Kidney epithelial cell (primary cell): ENCODE data around the gene EEF2K. TPM values are rescaled to one million over a fixed set of nuclear protein-coding genes. Genes with fewer than 3 reads are reported as not detected.

Experiments
- DNase-seq: peaks from one replicate; pipeline ENCODE4 v3.0.0-alpha.2; 2010; ENCODE audit warnings: low read depth
- H3K27me3 ChIP-seq: 2 replicates; pipeline ENCODE4 v1.6.0; 2011; ENCODE audit warnings: low read length; ENCODE audit not compliant: control insufficient read depth, insufficient read depth
- H3K36me3 ChIP-seq: 2 replicates; pipeline ENCODE4 v1.5.1; 2011; ENCODE audit warnings: low read length; ENCODE audit not compliant: control insufficient read depth, insufficient read depth
- H3K4me3 ChIP-seq: 2 replicates; pipeline ENCODE4 v1.5.1; 2011; ENCODE audit warnings: low read depth, mild to moderate bottlenecking, control low read depth, low read length
- total RNA-seq: library from RNA; depleted of rRNA; stranded (reverse); fragments of >200 nt; gene quantifications from 2 replicates; pipeline ENCODE4 v1.2.3, GENCODE V29; 2015
- TF ChIP-seq, protein P1 (sequence below): IDR thresholded peaks from 2 replicates; pipeline ENCODE4 v1.5.1; 2011; ENCODE audit warnings: mild to moderate bottlenecking, moderate library complexity, low read length, control low read depth, inconsistent platforms; ENCODE audit not compliant: insufficient read depth, poor library complexity, severe bottlenecking

Gene EEF2K
- total RNA-seq, 1 donor from 2014 or later = 6.8 TPM

DNA sequence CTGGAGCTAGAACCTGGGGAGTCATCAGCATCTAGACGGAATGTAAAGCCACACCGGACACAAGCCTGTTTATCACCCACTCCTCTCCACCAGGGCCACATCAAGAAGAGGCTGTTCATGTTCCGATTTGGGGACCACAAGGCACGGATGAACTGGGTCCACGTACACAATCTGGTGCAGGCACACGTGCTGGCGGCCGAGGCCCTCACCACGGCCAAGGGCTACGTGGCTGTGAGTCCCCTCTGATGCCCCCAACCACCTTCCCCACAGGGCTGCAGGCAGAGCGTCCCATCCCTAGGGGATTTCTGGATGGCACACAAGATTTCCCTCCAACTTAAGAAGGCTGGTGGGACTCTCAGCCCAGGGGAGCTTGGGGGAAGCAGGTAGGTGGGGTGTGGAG, 24.7 kb upstream of the EEF2K start:
- no peak overlapping the region for H3K4me3 ChIP-seq
- TF ChIP-seq, protein P1, sequence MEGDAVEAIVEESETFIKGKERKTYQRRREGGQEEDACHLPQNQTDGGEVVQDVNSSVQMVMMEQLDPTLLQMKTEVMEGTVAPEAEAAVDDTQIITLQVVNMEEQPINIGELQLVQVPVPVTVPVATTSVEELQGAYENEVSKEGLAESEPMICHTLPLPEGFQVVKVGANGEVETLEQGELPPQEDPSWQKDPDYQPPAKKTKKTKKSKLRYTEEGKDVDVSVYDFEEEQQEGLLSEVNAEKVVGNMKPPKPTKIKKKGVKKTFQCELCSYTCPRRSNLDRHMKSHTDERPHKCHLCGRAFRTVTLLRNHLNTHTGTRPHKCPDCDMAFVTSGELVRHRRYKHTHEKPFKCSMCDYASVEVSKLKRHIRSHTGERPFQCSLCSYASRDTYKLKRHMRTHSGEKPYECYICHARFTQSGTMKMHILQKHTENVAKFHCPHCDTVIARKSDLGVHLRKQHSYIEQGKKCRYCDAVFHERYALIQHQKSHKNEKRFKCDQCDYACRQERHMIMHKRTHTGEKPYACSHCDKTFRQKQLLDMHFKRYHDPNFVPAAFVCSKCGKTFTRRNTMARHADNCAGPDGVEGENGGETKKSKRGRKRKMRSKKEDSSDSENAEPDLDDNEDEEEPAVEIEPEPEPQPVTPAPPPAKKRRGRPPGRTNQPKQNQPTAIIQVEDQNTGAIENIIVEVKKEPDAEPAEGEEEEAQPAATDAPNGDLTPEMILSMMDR = no peak

GRCh38 chr16:22181843-22182242, 24.2 kb upstream of the EEF2K start:
- no peak overlapping the region for H3K4me3 ChIP-seq
- no peak for DNase-seq
- H3K27me3 ChIP-seq = peaks cover 5% of the 10 kb centered on the region
- no peaks in the 10 kb centered on the region for H3K36me3 ChIP-seq
- TF ChIP-seq, protein P1 = no peak

More for the DNA sequence above, 24.7 kb upstream of the EEF2K start:
- Histone ChIP-seq H3K27me3 (peaks cover 5% of the 10 kb centered on the region), H3K36me3 (no peaks in the 10 kb centered on the region)
- no peak for DNase-seq

DNA sequence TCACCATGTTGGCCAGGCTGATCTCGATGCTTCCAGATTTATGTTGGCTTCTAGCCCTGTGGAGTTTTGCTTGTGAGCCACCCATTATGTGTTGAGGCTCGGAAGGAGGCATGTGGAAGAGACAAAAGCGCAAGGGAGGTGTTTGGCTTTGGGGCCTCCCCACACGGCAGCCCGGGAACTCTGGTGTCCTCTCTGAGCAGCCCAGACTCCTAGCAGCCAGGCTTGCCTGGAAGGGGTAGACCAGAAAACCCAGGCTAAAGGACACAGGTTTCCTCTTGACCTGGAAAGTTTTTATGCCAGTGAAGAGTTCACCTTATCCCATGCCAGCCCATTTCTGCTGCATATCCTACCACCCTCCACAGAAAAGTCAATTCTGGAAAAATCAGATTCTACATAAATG, 22.7 kb upstream of the EEF2K start:
- H3K4me3 ChIP-seq = no peak overlapping the region
- peaks cover under 1% of the 10 kb centered on the region for H3K27me3 ChIP-seq
- no peak for DNase-seq
- TF ChIP-seq, protein P1 = no peak
- no peaks in the 10 kb centered on the region for H3K36me3 ChIP-seq

DNA sequence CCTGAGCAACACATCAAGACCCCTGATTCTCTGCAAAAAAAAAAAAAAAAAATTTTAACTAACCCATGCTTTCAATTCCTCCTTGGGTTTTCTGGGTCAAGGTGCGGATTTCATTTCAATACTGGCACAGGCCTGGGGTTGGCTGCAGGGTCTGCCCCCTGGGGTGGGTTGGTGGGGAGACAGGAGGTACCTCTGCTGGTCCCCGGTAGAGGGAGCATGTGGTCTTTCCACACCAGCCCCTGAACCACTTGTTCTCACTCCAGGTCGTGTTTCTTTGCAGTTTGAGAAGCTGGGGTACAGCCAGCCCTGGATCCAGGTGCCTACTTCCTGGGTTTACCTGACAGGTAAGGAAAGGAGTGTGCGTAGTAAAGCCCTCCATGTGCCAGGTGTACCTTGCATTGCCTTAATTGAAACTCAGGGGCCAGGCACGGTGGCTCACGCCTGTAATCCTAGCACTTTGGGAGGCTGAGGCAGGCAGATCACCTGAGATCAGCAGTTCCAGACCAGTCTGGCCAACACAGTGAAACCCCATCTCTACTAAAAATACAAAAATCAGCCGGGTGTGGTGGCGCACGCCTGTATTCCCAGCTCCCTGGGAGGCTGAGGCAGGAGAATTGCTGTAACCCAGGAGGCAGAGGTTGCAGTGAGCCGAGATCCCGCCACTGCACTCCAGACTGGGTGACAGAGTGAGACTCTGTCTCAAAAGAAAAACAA, 22.0 kb upstream of the EEF2K start:
- Histone ChIP-seq H3K27me3 (no peaks in the 10 kb centered on the region), H3K4me3 (no peak overlapping the region), H3K36me3 (no peaks in the 10 kb centered on the region)
- TF ChIP-seq, protein P1 = peak; percentile 29
- DNase-seq = no peak

DNA sequence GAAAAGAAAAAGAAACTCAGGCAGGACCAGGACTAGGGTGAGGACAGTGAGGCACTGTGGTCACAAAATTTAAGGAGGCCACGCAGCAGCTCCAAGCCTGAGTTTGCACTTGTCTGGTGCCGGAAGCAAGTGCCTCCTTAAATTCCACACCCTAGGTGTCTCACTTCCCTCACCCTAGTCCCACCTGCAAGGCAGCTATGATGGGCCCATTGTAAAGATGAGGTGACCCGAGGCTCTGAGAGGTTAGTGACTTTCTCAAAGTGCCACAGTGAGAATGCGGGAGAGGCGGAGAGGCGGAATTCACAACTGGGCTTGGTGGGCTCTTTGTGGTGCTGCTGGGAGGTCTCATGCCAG, 21.5 kb upstream of the EEF2K start:
- DNase-seq = no peak
- TF ChIP-seq, protein P1 = no peak
- H3K36me3 ChIP-seq = no peaks in the 10 kb centered on the region
- no peaks in the 10 kb centered on the region for H3K27me3 ChIP-seq
- no peak overlapping the region for H3K4me3 ChIP-seq

GRCh38 chr16:22186517-22186916, 19.6 kb upstream of the EEF2K start:
- DNase-seq = no peak
- Histone ChIP-seq H3K27me3 (no peaks in the 10 kb centered on the region), H3K4me3 (no peak overlapping the region), H3K36me3 (no peaks in the 10 kb centered on the region)
- TF ChIP-seq, protein P1 = peak; percentile 11
